ENCODE measurements around the gene ARHGAP24. TPM values are rescaled to one million over a fixed set of nuclear protein-coding genes. Genes with fewer than 3 reads are reported as not detected.

The ARHGAP24 gene
- total RNA-seq, 2 donors from 2014 or later, result 66.8 to 85.6 TPM

DNA sequence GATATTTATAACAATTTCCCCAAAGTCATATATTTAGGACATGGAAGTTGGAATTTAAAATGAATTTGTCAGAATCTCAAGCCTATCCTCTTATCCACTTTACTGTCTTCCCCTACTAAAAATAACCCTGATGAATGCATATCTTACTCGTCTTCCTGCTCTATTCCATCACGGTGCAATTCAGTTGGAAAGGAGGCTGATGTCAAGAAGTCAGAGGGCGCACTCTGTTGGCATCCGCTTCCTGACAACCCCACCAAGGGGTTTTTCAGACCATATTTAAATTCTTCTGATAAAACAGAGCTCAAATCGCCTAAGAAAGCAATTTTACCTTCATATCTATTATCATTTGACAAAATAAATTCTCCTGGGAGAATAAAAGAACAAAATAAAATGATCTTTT is 233.5 kb downstream of the ARHGAP24 start:
- Histone ChIP-seq H3K27me3 (ENCODE audit: control insufficient read depth, insufficient read depth, low read length, poor library complexity, severe bottlenecking) (no peaks in the 10 kb centered on the region), H3K36me3 (ENCODE audit: control insufficient read depth, insufficient read depth, low read length) (no peaks in the 10 kb centered on the region), H3K4me3 (ENCODE audit: low read length) (no peak overlapping the region), H3K9ac (ENCODE audit: extremely low read depth, low read length, poor library complexity, severe bottlenecking) (no peak overlapping the region), H3K4me1 (ENCODE audit: control insufficient read depth, insufficient read depth, low read length) (no peaks in the 10 kb centered on the region), H3K27ac (ENCODE audit: low read depth, low read length) (no peak overlapping the region), H3K9me3 (ENCODE audit: control insufficient read depth, low read length) (no peaks in the 10 kb centered on the region)
- Mint-ChIP-seq H3K27ac (no peak overlapping the region), H3K36me3 (ENCODE audit: low read depth) (no peaks in the 10 kb centered on the region), H3K4me3 (no peak overlapping the region), H3K9me3 (no peaks in the 10 kb centered on the region), H3K4me1 (no peaks in the 10 kb centered on the region), H3K27me3 (ENCODE audit: insufficient read depth) (no peaks in the 10 kb centered on the region)
- no peak for DNase-seq
- TF ChIP-seq, protein P1, sequence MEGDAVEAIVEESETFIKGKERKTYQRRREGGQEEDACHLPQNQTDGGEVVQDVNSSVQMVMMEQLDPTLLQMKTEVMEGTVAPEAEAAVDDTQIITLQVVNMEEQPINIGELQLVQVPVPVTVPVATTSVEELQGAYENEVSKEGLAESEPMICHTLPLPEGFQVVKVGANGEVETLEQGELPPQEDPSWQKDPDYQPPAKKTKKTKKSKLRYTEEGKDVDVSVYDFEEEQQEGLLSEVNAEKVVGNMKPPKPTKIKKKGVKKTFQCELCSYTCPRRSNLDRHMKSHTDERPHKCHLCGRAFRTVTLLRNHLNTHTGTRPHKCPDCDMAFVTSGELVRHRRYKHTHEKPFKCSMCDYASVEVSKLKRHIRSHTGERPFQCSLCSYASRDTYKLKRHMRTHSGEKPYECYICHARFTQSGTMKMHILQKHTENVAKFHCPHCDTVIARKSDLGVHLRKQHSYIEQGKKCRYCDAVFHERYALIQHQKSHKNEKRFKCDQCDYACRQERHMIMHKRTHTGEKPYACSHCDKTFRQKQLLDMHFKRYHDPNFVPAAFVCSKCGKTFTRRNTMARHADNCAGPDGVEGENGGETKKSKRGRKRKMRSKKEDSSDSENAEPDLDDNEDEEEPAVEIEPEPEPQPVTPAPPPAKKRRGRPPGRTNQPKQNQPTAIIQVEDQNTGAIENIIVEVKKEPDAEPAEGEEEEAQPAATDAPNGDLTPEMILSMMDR (conservative IDR thresholded peaks at IDR 0.05), result peak; percentile 31
- WGBS, 2 experiments (ENCODE audit: insufficient coverage in 1 of 2, insufficient read length in 1 of 2), result 69 to 85% methylated on average over 4 to 5 of the region's 5 CpGs

- Mint-ChIP-seq H3K36me3 (ENCODE audit: low read depth) (no peaks in the 10 kb centered on the region), H3K4me3 (no peak overlapping the region), H3K9me3 (no peaks in the 10 kb centered on the region), H3K27ac (no peak overlapping the region), H3K4me1 (peaks cover 3% of the 10 kb centered on the region), H3K27me3 (ENCODE audit: insufficient read depth) (no peaks in the 10 kb centered on the region)
- Histone ChIP-seq H3K27me3 (ENCODE audit: control insufficient read depth, insufficient read depth, low read length, poor library complexity, severe bottlenecking) (no peaks in the 10 kb centered on the region), H3K27ac (ENCODE audit: low read depth, low read length) (no peak overlapping the region), H3K9me3 (ENCODE audit: control insufficient read depth, low read length) (no peaks in the 10 kb centered on the region), H3K4me1 (ENCODE audit: control insufficient read depth, insufficient read depth, low read length) (no peaks in the 10 kb centered on the region), H3K36me3 (ENCODE audit: control insufficient read depth, insufficient read depth, low read length) (no peaks in the 10 kb centered on the region), H3K4me3 (ENCODE audit: low read length) (no peak overlapping the region), H3K9ac (ENCODE audit: extremely low read depth, low read length, poor library complexity, severe bottlenecking) (no peak overlapping the region)
- TF ChIP-seq, protein P1 (conservative IDR thresholded peaks at IDR 0.05), result no peak
- no peak for DNase-seq
- 96 to 97% methylated on average over 4 to 5 of the region's 5 CpGs for WGBS, 2 experiments (ENCODE audit: insufficient coverage in 1 of 2, insufficient read length in 1 of 2)
Measured at GRCh38 chr4:85713005-85713404, 238.1 kb downstream of the ARHGAP24 start.

DNA sequence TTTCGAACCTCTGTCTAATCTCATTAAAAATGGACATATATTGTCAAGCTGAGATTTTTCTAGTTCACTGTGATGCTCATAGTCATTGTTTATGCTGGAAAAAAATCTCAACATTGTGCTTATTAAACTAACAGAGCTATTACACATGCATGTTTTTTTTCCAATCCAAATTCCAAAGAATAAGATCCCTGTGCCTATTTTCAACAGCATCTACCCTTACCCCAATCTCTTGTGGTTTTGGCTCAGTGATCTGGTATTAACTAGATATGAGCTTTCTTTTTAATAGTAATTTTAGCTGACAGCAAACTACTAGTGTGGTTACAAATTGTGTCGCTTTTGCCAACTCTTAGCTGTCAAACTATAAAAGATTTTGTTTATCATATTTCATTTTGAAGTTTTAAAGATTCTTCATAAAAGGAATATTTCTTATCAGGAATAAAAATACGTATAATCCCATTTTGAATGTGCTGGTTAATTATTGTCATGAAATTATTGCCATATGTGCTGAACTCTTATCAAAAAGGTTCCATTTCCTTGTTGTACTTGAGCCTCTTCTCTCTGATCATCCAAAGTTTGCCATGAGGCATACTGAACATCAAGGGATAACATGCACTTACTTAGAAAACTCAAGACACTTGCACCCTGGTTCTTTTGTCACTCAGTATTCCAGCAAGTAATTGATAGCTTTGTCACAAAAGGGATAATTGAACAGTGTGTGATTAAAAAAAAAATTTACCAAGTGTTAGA is 241.2 kb downstream of the ARHGAP24 start:
- Histone ChIP-seq H3K9me3 (ENCODE audit: control insufficient read depth, low read length) (no peaks in the 10 kb centered on the region), H3K4me1 (ENCODE audit: control insufficient read depth, insufficient read depth, low read length) (no peaks in the 10 kb centered on the region), H3K9ac (ENCODE audit: extremely low read depth, low read length, poor library complexity, severe bottlenecking) (no peak overlapping the region), H3K4me3 (ENCODE audit: low read length) (no peak overlapping the region), H3K36me3 (ENCODE audit: control insufficient read depth, insufficient read depth, low read length) (no peaks in the 10 kb centered on the region), H3K27ac (ENCODE audit: low read depth, low read length) (no peak overlapping the region), H3K27me3 (ENCODE audit: control insufficient read depth, insufficient read depth, low read length, poor library complexity, severe bottlenecking) (no peaks in the 10 kb centered on the region)
- WGBS, 2 experiments (ENCODE audit: insufficient coverage in 1 of 2, insufficient read length in 1 of 2), result 0 to 46% methylated on average over 1 to 2 of the region's 3 CpGs
- Mint-ChIP-seq H3K27ac (no peak overlapping the region), H3K4me1 (peaks cover 6% of the 10 kb centered on the region), H3K27me3 (ENCODE audit: insufficient read depth) (no peaks in the 10 kb centered on the region), H3K9me3 (no peaks in the 10 kb centered on the region), H3K4me3 (no peak overlapping the region), H3K36me3 (ENCODE audit: low read depth) (no peaks in the 10 kb centered on the region)
- TF ChIP-seq, protein P1 (conservative IDR thresholded peaks at IDR 0.05), result no peak
- DNase-seq, result no peak

Data from endodermal cell (in vitro differentiated cells).